GM19328 (cell line): ENCODE data around the gene CC2D2A.

Source experiments
- ATAC-seq: cut with Tn5 transposase; IDR thresholded peaks from one replicate; pipeline ENCODE4 v1.9.1; 2021; ENCODE audit warnings: mild to moderate bottlenecking, moderate library complexity; ENCODE audit not compliant: unreplicated experiment

The CC2D2A gene

DNA sequence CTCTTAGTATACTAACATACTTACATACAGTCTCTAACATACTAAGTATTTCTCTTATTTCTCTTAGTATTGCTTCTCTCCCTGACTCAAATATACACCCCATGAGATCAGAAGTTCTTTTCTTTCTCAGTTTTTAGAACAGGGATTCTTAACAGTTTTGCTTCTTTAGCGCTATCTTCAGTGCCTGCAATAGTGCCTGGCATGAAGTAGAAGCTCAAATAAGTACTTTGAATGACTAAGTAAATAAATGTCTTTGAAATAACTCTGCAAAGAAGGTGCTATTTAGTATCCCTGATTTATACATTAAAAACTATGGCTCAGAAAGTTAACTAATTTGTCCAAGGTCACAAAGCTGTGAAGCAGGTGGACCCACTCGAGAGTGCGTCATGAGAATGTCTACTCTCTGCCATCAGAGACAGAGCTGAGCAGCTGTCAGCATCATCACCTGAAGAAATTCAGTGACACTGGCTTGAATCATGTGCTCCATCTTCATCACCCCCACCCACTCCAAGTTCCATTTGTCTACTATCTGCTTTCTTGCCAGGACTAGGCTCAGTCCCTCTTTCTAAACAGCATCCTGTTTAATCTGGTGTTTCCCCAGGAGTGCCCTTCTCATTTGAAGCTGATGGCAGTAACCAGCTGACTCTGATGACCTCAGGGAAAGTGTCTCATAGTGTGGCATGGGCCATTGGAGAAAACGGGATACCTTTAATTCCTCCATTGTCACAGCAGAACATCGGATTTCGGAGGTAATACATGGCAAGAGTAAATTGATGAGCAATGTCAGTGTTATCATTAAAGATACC is 83.1 kb downstream of the CC2D2A start:
- ATAC-seq: no peak

DNA sequence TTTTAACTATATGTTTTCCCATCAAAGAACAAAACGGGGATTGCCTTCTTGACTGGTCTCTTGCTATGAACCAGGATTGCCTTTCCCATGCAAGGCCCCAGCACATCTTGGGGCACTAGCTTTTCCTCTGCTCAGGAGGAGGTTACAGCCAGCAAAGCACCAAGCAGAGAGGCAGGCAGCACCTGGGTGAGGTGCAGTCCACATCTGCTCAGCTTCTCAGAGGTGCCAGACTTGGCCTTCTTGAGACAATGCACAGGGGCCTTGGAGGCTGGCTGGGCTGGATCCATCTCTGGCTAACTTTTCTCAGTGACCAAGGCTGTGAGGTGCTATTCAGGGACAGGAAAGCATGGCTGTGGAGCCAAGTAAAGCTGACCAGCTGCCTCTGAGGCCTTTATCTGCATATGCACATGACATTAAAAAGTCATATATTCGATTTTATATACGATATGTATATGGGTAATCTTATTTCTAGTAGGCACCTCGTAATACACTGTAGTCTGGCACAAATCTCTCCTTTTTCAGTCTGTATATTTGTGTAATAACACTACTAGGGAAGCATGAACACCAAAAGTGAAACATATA is 86.9 kb downstream of the CC2D2A start:
- no peak for ATAC-seq

DNA sequence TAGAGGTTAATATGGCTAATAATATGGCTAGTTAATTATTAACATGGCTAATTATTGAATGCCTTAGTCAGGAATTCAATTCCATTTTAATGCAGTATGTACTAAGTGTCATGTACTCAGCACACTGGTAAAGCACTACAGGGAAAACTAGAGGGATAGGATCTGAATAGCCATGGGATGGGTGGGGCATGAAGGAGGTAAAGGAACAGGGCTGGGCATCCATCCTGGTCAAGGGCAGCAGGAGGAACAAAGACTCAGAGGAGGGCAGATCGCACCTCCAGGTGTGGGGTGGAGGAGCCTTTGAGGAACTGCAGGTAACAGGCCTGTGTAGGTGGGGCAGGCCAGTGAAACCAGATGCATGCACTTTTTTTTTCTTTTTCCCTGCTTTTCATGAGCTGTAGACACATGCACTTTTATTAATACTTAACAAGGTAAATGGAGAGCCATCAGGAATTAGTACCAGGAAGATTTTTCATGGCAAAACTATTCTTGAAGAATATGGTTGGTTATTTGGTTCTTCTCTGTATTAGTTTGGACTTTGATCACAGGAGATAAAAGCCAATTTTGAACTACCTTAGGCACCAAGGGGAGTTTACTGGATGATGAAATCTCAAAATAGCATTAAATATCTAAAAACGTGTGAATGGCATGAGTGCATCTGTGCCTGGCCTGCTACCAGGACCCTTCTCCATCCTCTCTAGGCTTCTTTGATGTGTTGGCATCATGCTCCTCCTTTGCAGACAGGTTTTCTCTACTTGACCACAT is 88.3 kb downstream of the CC2D2A start:
- ATAC-seq: no peak

DNA sequence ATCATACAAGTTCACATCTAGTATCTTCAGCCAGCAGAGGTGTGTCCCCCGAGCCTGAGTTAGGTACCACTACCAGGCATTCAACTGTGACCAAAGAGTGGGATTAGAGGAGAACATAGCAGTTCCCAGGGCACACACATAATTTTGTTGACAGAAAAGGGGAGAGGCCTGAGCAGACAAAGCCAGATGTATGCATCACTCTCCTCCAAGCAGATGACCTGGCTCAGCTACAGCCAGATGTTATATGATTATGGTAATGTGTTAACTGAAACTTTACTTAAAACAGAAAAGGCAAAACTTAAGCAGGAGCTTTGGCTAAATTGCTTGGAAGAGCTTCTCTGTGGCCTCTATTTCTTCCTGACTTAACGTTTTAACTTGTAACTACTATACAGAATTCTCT is 88.9 kb downstream of the CC2D2A start:
- no peak for ATAC-seq

DNA sequence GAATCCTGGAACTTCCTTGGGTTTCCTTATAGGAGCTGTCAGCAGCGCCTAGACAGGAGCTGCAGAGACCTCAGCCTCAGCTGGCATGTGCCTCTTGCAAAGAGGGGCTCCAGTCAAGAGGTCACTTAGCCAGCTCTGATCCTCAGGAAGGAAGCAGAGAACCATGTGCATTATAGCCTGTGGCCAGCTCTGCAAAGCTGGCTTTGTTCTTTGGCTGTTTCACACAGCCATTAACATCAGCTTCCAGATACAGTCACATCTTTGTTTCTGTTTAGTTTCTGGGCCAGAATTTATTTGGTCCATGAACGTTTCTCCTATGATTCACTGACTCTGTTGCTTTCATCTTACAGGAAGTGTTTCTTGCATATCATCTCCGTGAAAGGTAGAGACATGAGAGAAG is 92.4 kb downstream of the CC2D2A start:
- ATAC-seq: no peak

DNA sequence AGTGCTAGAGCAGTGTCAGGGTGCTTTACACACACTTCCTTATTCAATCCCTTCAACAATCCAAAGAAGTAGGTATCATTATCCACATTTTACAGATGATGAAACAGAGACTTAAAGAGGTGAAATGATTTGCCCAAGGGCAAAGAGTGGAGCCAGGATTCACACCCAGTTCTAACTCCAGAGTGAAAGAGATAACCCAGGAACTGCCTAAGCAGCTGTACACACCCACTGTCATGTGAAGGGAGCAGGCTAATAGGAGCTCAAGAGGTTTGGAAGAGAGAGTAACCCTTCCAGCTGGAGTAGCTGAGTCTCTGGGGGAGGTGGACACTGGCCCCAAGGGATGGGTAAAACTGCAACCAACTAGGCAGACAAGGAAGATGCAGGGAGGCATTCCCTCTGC is 92.9 kb downstream of the CC2D2A start:
- no peak for ATAC-seq

DNA sequence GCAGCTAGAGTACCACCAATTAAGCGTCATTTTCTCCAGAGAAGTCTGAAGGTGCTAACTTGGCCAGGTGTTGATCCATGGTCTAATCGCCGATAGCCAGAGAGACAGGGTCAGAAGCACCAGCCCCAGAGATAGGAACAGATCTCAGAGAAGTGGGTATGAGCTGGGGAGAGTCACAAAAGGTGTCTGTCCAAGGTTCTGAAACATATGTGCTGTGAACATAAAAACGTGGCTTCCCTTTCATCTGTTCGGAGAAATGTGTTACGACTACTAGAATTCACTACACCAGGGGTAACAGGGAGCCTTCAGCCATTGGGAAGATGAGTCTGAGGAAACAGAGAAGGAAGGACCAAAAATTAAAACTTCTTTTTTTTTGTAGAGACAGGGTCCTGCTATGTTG is 94.2 kb downstream of the CC2D2A start:
- ATAC-seq: no peak

DNA sequence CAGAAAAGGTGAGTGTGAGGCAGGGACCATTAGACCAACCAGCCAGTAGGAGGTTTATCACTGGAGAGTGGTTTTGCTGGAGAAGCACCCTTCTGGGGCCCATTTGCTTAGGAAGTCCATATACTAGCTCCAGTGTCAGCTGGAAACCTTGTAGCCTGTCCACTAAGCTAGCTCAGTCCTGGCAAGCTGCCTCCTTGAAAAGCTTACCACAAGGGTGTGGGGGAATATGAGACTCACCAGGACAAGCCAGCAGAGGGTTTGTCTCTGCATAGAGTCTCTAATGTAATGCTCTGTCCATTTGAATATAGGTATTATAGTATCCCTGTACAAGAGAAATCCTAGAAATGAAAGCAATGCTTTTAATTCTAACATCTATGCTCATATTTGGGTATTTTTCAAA is 99.1 kb downstream of the CC2D2A start:
- no peak for ATAC-seq

DNA sequence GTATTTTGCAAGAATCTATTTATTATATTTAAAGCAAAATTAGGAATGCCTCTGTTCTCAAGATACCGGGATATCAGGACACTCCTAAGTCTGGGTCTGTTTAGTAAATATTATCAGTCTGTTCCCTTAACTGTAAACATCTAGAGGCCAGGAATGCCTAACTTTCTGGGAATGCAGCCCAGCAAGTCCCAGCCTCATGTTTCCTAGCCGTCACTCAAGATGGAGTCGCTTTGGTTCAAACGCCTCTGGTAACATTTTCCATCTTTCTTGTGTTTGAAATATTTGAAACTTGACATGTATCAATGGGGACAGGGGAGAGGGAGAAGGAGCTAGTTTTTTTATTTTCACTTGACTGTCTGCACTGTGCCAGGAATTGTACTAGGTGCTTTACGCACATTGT is 100.1 kb downstream of the CC2D2A start:
- ATAC-seq: no peak

DNA sequence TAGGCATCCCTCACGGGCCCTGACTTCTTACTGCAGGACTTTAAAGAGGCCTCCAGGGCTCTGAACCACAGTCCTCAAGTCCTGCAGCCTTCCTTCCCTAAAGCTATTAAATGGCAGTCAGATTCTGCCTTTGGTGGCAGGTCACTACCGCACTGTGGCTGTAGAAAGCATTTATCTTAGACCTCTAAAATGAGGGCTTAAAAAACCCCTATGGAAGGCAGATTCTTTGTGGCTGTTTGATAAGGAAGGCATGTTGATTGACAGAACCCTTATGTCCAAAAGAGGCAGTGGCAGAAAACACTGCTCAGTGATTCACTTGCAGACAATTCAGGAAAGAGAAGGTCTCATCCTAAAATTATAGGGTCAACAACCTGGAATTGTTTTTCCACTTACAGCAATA is 106.3 kb downstream of the CC2D2A start:
- no peak for ATAC-seq

DNA sequence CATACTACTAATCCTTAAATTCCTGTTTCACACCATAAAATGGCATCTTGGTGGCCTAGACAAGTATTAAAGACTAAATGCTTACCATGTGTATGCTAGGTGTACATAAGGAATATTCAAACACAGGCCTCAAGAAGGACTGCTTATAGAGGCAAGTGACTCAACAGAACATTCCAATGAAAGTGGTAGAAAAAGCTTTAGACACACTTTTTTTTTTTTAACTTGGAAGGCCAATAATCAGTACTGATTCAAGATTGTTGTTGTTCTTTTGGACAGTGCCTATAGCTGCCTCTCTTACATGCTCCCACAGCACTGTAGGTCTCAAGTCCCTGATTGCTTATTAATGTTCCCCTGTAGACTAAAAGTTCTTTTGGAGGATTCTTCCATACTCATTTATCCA is 107.8 kb downstream of the CC2D2A start:
- ATAC-seq: no peak

DNA sequence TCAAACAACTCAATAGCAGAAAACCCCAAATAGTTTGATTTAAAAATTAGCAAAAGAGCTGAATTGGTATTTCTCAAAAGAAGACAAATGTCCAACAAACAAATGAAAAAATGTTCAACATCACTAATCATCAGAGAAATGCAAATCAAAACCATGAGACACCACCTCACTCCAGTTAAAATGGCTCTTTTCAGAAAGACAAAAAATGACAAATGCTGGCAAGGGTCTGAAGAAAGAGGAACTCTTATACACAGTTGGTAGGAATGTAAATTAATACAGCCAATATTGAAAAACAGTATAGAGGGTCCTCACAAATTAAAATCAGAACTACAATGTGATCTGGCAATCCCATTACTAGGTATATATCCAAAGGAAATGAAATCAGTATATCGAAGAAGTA is 115.1 kb downstream of the CC2D2A start:
- ATAC-seq: no peak

DNA sequence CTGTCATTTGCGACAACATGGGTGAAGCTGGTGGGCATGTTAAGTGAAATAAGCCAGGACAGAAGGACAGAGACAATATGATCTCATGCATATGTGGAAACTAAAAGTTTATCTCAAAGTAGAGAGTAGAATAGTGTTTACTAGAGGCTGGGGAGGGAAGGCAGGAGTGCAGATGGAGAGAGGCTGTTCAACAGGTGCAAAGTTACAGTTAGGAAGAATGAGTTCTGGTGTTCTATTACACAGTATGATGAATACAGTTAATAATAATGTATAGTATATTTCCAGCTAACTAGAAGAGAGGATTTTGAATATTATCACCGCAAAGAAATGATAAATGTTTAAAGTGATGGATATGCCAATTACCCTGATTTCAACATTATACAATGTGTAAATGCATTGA is 115.6 kb downstream of the CC2D2A start:
- ATAC-seq: no peak

DNA sequence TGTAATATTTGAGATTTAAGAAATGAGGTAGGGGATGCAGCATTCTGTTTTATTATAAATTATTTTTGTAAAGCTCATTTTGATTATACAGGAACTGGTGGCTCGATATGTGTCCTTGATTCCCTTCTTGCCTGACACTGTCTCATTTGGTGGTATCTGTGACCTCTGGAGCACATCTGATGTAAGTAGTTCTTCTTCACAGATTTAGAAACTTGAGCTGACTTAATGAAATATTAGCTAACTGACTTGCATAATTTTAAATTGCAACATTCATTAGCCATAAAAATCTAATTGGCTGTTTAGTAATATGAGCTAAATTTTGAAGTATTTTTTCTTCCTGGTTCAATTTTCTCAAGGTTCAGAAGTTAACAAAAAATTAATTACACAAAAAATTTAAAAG is 116.4 kb downstream of the CC2D2A start:
- ATAC-seq: no peak

DNA sequence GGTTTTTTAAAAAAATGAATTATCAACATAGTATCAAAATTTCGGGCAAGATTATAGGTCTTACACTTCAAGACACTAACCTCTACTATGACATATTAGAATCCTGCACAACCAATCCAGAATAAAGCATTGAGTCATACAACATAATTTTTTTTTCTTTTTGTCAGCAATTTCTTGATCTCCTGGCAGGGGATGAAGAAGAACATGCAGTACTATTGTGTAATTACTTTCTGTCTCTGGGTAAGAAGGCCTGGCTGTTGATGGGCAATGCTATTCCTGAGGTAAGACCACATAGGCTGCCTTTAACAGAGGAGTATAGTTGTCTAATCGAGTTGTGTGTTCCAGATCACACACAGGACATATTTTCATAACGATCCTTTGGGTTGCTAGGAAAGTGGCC is 118.0 kb downstream of the CC2D2A start:
- no peak for ATAC-seq

DNA sequence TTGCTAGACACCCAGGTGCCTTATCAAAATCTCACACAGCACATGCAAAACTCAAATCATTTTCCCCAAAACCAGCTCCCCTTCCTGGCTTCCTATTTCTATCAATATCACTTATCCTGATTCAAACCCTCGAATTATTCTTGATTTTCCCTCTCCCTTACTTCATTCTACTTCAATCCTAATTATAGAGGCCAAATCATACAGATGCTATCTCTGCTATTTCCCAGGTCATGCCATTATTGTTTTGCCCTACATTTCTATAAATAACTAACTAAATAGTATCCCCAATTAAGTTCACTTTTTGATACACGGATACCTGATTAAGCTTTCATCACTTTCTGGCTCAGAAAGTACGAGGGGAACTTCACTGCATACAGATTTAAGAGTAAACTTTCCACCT is 123.1 kb downstream of the CC2D2A start:
- ATAC-seq: no peak

DNA sequence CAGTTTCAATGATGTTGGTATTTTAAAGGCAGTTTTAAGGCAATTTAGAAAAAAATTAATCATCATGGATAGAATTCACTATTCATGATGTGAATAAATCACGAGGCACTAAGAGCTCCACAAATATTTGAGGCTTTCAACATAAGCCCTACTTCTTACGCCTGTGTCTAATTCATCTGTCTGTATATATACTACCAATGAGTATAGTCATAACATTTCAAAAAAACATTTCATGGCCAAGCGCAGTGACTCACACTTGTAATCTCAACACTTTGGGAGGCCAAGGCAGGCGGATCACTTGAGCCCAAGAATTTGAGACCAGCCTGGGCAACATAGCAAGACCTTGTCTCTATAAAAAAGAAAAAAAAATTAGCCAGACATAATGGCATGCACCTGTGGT is 129.0 kb downstream of the CC2D2A start:
- ATAC-seq: no peak

DNA sequence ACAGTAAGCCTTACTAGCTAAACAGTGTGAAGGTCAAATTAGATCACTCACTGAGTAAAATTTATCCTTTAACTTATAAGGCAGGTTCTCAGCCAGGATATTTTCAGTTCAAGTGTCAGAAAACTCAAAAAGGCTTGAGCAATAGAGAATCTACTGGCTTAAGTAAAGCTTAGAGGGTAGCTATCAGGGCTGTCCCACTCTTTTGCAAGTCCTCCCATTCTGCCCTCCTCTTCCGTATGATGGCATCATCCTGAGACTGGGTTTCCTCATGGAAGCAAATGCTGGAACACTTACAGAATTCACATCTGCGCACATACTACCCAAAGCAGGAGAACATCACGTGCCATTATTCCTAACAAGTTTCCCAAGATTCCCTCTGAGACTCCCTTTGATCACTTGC is 130.5 kb downstream of the CC2D2A start:
- ATAC-seq: no peak

DNA sequence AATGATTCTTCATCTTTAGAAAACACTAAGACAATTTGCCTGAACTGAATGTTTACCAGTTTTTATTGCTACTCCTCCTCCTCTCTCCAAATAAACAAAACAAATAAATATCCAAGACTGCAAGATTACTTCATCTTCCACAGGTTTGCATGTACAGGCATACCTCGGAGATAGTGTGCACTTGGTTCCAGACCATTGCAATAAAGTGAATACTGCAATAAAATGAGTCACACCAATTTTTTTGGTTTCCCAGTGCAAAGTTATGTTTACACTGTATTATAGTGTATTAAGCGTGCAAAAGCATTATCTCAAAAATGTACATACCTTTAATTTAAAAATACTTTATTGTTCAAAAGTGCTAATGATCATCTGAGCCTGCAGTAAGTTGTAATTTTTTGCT is 132.2 kb downstream of the CC2D2A start:
- no peak for ATAC-seq

DNA sequence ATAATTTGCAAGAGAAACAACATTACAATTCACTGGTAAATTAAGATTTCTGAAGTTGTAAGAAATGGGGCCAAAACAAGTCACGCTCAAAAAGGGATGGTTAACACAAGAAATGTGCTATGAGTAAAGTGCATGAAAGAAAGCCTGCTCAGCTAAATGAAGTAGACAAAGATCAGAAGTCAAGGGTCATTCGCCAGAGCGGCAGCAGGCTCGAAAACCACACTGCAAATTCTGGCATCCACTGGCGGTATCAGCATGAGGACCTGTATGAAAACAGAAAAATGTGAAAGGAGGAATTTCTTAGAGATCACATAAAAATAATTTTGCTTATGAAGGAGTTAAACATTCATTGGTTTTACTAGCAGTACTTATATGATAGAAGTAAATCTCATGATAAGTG is 135.9 kb downstream of the CC2D2A start:
- ATAC-seq: no peak

DNA sequence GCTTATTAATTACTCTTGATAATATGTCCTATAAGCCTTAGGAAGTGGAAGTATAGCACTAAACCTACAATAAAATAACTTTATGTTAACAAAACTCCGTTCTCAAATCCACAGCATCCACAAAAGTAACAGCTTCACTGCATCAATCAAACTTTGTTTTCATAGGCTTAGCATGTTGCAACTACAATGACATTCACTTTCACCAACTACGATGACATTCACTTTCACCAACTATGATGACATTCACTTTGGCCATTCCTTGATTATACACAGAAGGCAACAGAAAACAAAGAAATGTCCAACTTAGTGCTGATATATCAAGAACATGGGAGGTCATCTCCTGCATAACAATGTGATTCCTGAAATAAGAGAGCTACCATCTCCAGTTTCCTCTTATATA is 141.2 kb downstream of the CC2D2A start:
- no peak for ATAC-seq

DNA sequence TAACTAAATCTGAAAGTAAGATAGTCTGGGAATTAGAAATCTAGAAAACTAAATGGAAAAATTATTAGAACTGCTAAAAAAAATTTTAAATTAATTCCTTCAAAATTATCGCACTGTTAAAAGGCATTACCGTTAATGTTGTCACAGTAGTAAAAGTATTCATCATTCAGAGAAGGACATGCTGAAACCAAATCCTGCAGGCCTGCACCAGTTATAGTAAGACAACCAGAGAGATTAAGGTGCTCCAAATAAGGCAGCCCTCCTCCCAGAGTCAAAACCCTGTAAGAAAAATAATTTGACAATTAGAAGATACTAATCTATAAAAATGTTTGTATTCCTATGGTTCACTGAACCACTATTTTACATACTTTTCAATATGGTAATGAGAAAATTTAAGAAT is 142.5 kb downstream of the CC2D2A start:
- ATAC-seq: no peak
